ENCODE measurements around the gene DCLRE1C. TPM values are rescaled to one million over a fixed set of nuclear protein-coding genes. Genes with fewer than 3 reads are reported as not detected.

Gene DCLRE1C
- total and polyA plus RNA-seq, 2 experiments from 2014 or later = 8.2 to 11.3 TPM

- H3K4me2 ChIP-seq (ENCODE audit: unreplicated experiment) = no peak overlapping the region
- no peak overlapping the region for H3K9ac ChIP-seq
- H3K9me2 ChIP-seq (ENCODE audit: insufficient read depth) = no peaks in the 10 kb centered on the region
- TF ChIP-seq EZH2phosphoT487 (IDR thresholded peaks at IDR 0.05; ENCODE audit: insufficient read depth, low read depth) (no peak), EZH2 (IDR thresholded peaks at IDR 0.05; ENCODE audit: insufficient read depth, poor library complexity, severe bottlenecking) (no peak)
- H3K27ac ChIP-seq = no peak overlapping the region
- no peaks in the 10 kb centered on the region for H3K79me2 ChIP-seq (ENCODE audit: insufficient read depth)
- 47 to 79% methylated on average over 1 of the region's 1 CpG for WGBS, 2 experiments (ENCODE audit: low coverage in 1 of 2, low lambda C conversion rate in 2 of 2, missing lambda C conversion rate in 2 of 2)
- no peaks in the 10 kb centered on the region for H3K27me3 ChIP-seq (replicated peaks; ENCODE audit: insufficient read depth)
- H3K36me3 ChIP-seq (ENCODE audit: low read depth) = peaks cover 26% of the 10 kb centered on the region; the same call in 1 of the 2 replicates
- H3K4me1 ChIP-seq (ENCODE audit: insufficient read depth) = peaks cover 9% of the 10 kb centered on the region; the same call in 1 of the 2 replicates
- no peak for DNase-seq
- no peak overlapping the region for H2AFZ ChIP-seq
- H3K4me3 ChIP-seq = no peak overlapping the region
- H3K9me3 ChIP-seq (ENCODE audit: low read depth) = no peaks in the 10 kb centered on the region
- no peaks in the 10 kb centered on the region for H4K20me1 ChIP-seq (ENCODE audit: insufficient read depth)
- 0 out of 2 replicates have a peak, but pooled peaks cover 8% of the 10 kb centered on the region for H3F3A ChIP-seq (ENCODE audit: insufficient read depth)
- in situ Hi-C loops (cut with MboI) = no loop called here
Observed at GRCh38 chr10:14855453-14855852, 98.4 kb downstream of the DCLRE1C start.

- no peak overlapping the region for H3K4me2 ChIP-seq (ENCODE audit: unreplicated experiment)
- no peak overlapping the region for H2AFZ ChIP-seq
- H3K9me3 ChIP-seq (ENCODE audit: low read depth) = no peaks in the 10 kb centered on the region
- no peak overlapping the region for H3K9ac ChIP-seq
- no peaks in the 10 kb centered on the region for H3K9me2 ChIP-seq (ENCODE audit: insufficient read depth)
- no peaks in the 10 kb centered on the region for H3K79me2 ChIP-seq (ENCODE audit: insufficient read depth)
- H3K36me3 ChIP-seq (ENCODE audit: low read depth) = peaks cover 22% of the 10 kb centered on the region; the same call in 1 of the 2 replicates
- no peak overlapping the region for H3K27ac ChIP-seq
- H4K20me1 ChIP-seq (ENCODE audit: insufficient read depth) = no peaks in the 10 kb centered on the region
- H3K27me3 ChIP-seq (replicated peaks; ENCODE audit: insufficient read depth) = no peaks in the 10 kb centered on the region
- H3F3A ChIP-seq (ENCODE audit: insufficient read depth) = no peaks in the 10 kb centered on the region
- H3K4me3 ChIP-seq = no peak overlapping the region
- WGBS, 2 experiments (ENCODE audit: low coverage in 1 of 2, low lambda C conversion rate in 2 of 2, missing lambda C conversion rate in 2 of 2) = 94 to 96% methylated on average over 3 of the region's 3 CpGs
- in situ Hi-C loops (cut with MboI) = no loop called here
- TF ChIP-seq EZH2phosphoT487 (IDR thresholded peaks at IDR 0.05; ENCODE audit: insufficient read depth, low read depth) = no peak
- TF ChIP-seq EZH2 (IDR thresholded peaks at IDR 0.05; ENCODE audit: insufficient read depth, poor library complexity, severe bottlenecking) = no peak
- DNase-seq = no peak
- H3K4me1 ChIP-seq (ENCODE audit: insufficient read depth) = no peaks in the 10 kb centered on the region
Observed at GRCh38 chr10:14852236-14852635, 101.7 kb downstream of the DCLRE1C start.

Other genes with a start within 250 kb of the DCLRE1C start
- gene FAM107B, start 179.2 kb downstream of the DCLRE1C start, total RNA-seq (2014; rRNA removed; shearing (Covaris generic)) = 5.2 and 5.3 TPM in 2 replicates
- 3.4 and 5.2 TPM in 2 replicates for gene FAM107B, start 179.2 kb downstream of the DCLRE1C start, polyA plus RNA-seq (2016; fragmentation: Nextera tagmentation; extraction: Ambion mirVana)
- gene CDNF, start 116.1 kb downstream of the DCLRE1C start, total RNA-seq (2014; rRNA removed; shearing (Covaris generic)) = 0.32 and 1.0 TPM in 2 replicates
- gene CDNF, start 116.1 kb downstream of the DCLRE1C start, polyA plus RNA-seq (2016; fragmentation: Nextera tagmentation; extraction: Ambion mirVana) = 1.0 and 1.3 TPM in 2 replicates
- gene HSPA14, start 115.8 kb downstream of the DCLRE1C start, total RNA-seq (2014; rRNA removed; shearing (Covaris generic)) = 14.9 and 15.6 TPM in 2 replicates
- gene HSPA14, start 115.8 kb downstream of the DCLRE1C start, polyA plus RNA-seq (2016; fragmentation: Nextera tagmentation; extraction: Ambion mirVana) = 18.3 and 21.0 TPM in 2 replicates
- 13.8 and 15.9 TPM in 2 replicates for gene MSANTD7, start 115.8 kb downstream of the DCLRE1C start, total RNA-seq (2014; rRNA removed; shearing (Covaris generic))
- gene MSANTD7, start 115.8 kb downstream of the DCLRE1C start, polyA plus RNA-seq (2016; fragmentation: Nextera tagmentation; extraction: Ambion mirVana) = 7.2 and 7.4 TPM in 2 replicates
- gene SUV39H2, start 75.2 kb downstream of the DCLRE1C start, total RNA-seq (2014; rRNA removed; shearing (Covaris generic)) = 14.6 and 21.8 TPM in 2 replicates
- gene SUV39H2, start 75.2 kb downstream of the DCLRE1C start, polyA plus RNA-seq (2016; fragmentation: Nextera tagmentation; extraction: Ambion mirVana) = 8.9 and 9.3 TPM in 2 replicates
- gene MEIG1, start 5.3 kb upstream of the DCLRE1C start, total RNA-seq (2014; rRNA removed; shearing (Covaris generic)) = not detected in 2 replicates
- 0.33 and 0.43 TPM in 2 replicates for gene MEIG1, start 5.3 kb upstream of the DCLRE1C start, polyA plus RNA-seq (2016; fragmentation: Nextera tagmentation; extraction: Ambion mirVana)
- not detected in 2 replicates for gene OLAH, start 89.8 kb upstream of the DCLRE1C start, total RNA-seq (2014; rRNA removed; shearing (Covaris generic))
- gene OLAH, start 89.8 kb upstream of the DCLRE1C start, polyA plus RNA-seq (2016; fragmentation: Nextera tagmentation; extraction: Ambion mirVana) = not detected in 2 replicates
- gene ACBD7, start 134.7 kb upstream of the DCLRE1C start, total RNA-seq (2014; rRNA removed; shearing (Covaris generic)) = 0.11 and 0.13 TPM in 2 replicates
- gene ACBD7, start 134.7 kb upstream of the DCLRE1C start, polyA plus RNA-seq (2016; fragmentation: Nextera tagmentation; extraction: Ambion mirVana) = not detected in 2 replicates
- 8.0 and 8.9 TPM in 2 replicates for gene RPP38, start 143.3 kb upstream of the DCLRE1C start, total RNA-seq (2014; rRNA removed; shearing (Covaris generic))
- 19.0 and 22.1 TPM in 2 replicates for gene RPP38, start 143.3 kb upstream of the DCLRE1C start, polyA plus RNA-seq (2016; fragmentation: Nextera tagmentation; extraction: Ambion mirVana)
- 28.6 and 35.9 TPM in 2 replicates for gene NMT2, start 214.6 kb upstream of the DCLRE1C start, total RNA-seq (2014; rRNA removed; shearing (Covaris generic))
- 24.9 and 26.3 TPM in 2 replicates for gene NMT2, start 214.6 kb upstream of the DCLRE1C start, polyA plus RNA-seq (2016; fragmentation: Nextera tagmentation; extraction: Ambion mirVana)

Measured in GM23248 (cell line).